ENCODE data around the gene FANCB.

FANCB gene

DNA sequence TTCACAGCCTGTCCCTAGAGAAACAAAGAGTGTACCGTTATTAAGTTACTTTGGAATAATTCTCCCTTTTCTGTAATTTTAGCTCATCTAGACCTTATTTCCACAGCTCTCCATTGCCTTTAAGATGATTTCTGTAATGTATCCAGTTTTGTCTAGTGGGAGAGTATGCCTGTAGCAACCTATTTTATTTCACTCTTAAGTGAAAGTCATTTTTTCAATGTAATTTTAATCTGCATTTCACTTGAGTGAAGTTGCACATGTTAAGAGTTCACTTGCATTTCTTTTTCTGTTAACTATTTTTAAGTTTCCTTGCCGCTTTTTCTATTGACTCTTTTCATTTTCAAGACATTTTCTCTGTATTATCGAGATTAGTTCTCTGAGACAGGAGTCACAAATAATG lies 46.5 kb downstream of the FANCB start:
- TF ChIP-seq MAX (IDR thresholded peaks at IDR 0.05): no peak
- TF ChIP-seq CREB1 (IDR thresholded peaks at IDR 0.05; ENCODE audit: low read depth): no peak
- TF ChIP-seq, protein P1, sequence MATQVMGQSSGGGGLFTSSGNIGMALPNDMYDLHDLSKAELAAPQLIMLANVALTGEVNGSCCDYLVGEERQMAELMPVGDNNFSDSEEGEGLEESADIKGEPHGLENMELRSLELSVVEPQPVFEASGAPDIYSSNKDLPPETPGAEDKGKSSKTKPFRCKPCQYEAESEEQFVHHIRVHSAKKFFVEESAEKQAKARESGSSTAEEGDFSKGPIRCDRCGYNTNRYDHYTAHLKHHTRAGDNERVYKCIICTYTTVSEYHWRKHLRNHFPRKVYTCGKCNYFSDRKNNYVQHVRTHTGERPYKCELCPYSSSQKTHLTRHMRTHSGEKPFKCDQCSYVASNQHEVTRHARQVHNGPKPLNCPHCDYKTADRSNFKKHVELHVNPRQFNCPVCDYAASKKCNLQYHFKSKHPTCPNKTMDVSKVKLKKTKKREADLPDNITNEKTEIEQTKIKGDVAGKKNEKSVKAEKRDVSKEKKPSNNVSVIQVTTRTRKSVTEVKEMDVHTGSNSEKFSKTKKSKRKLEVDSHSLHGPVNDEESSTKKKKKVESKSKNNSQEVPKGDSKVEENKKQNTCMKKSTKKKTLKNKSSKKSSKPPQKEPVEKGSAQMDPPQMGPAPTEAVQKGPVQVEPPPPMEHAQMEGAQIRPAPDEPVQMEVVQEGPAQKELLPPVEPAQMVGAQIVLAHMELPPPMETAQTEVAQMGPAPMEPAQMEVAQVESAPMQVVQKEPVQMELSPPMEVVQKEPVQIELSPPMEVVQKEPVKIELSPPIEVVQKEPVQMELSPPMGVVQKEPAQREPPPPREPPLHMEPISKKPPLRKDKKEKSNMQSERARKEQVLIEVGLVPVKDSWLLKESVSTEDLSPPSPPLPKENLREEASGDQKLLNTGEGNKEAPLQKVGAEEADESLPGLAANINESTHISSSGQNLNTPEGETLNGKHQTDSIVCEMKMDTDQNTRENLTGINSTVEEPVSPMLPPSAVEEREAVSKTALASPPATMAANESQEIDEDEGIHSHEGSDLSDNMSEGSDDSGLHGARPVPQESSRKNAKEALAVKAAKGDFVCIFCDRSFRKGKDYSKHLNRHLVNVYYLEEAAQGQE (IDR thresholded peaks at IDR 0.05; ENCODE audit: low read depth): no peak
- no peak for TF ChIP-seq YY1 (IDR thresholded peaks at IDR 0.05; ENCODE audit: low read depth)
- no peak for TF ChIP-seq EGR1 (IDR thresholded peaks at IDR 0.05)
- no peak for TF ChIP-seq NFIC (IDR thresholded peaks at IDR 0.05)
- TF ChIP-seq FOXM1 (IDR thresholded peaks at IDR 0.05; ENCODE audit: borderline replicate concordance, low read depth): no peak
- no peak for TF ChIP-seq CEBPB (IDR thresholded peaks at IDR 0.05)
- TF ChIP-seq EP300 (IDR thresholded peaks at IDR 0.05; ENCODE audit: borderline replicate concordance): no peak
- no peak for TF ChIP-seq ZBTB7A (IDR thresholded peaks at IDR 0.05; ENCODE audit: low read depth)
- TF ChIP-seq, protein P2, sequence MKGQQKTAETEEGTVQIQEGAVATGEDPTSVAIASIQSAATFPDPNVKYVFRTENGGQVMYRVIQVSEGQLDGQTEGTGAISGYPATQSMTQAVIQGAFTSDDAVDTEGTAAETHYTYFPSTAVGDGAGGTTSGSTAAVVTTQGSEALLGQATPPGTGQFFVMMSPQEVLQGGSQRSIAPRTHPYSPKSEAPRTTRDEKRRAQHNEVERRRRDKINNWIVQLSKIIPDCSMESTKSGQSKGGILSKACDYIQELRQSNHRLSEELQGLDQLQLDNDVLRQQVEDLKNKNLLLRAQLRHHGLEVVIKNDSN (IDR thresholded peaks at IDR 0.05): no peak
- TF ChIP-seq RAD21 (IDR thresholded peaks at IDR 0.05; ENCODE audit: low read depth): no peak
- TF ChIP-seq TCF12 (IDR thresholded peaks at IDR 0.05; ENCODE audit: low read depth): no peak
- no peak for TF ChIP-seq TAF1 (IDR thresholded peaks at IDR 0.05; ENCODE audit: low read depth)
- TF ChIP-seq TEAD4 (IDR thresholded peaks at IDR 0.05): no peak

DNA sequence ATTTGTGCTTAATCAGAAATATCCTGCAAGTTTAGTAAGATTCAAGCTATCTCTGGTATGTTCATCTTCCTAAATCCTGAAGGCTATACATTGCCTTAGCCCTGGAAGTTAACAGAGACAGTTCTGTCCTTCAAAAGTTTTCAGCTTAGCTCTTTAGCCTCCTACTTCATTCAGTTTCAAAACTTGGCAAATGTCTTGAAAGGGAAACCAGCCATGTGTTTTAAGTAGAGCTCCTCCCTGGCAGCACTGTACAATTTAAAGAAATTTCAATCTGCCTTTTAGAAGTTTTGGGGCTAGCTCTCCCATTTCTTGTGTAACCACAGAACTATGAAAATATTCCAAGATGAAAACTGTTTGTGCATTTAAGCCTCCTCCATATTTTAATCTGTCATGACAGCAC lies 47.0 kb downstream of the FANCB start:
- TF ChIP-seq TAF1 (IDR thresholded peaks at IDR 0.05; ENCODE audit: low read depth): no peak
- TF ChIP-seq, protein P2 (IDR thresholded peaks at IDR 0.05): no peak
- TF ChIP-seq, protein P1 (IDR thresholded peaks at IDR 0.05; ENCODE audit: low read depth): no peak
- no peak for TF ChIP-seq CEBPB (IDR thresholded peaks at IDR 0.05)
- no peak for TF ChIP-seq MAX (IDR thresholded peaks at IDR 0.05)
- no peak for TF ChIP-seq CREB1 (IDR thresholded peaks at IDR 0.05; ENCODE audit: low read depth)

DNA sequence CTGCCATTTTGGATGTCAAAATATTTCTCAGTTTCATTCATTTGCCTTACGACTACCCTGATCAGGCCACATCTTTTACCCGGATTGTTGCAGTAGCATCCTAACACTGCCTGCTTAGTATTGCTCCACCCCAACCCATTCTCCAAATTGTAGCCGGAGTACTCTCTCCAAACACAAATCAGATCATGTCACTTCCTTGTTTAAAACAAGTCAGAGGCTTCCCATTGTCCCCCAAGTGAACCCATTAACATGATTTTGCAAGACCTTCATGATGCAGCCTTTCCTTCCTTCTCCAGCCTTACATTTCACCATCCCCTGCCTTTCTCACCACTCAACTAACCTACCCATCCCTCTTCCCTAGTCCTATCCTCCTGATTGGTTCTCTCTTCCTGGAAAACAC lies 53.1 kb downstream of the FANCB start:
- TF ChIP-seq, protein P1 (IDR thresholded peaks at IDR 0.05; ENCODE audit: low read depth): no peak
- no peak for TF ChIP-seq RAD21 (IDR thresholded peaks at IDR 0.05; ENCODE audit: low read depth)
- no peak for TF ChIP-seq CREB1 (IDR thresholded peaks at IDR 0.05; ENCODE audit: low read depth)
- no peak for TF ChIP-seq TCF12 (IDR thresholded peaks at IDR 0.05; ENCODE audit: low read depth)
- TF ChIP-seq MAX (IDR thresholded peaks at IDR 0.05): no peak
- TF ChIP-seq FOXM1 (IDR thresholded peaks at IDR 0.05; ENCODE audit: borderline replicate concordance, low read depth): no peak
- no peak for TF ChIP-seq NFIC (IDR thresholded peaks at IDR 0.05)
- no peak for TF ChIP-seq ZBTB7A (IDR thresholded peaks at IDR 0.05; ENCODE audit: low read depth)
- TF ChIP-seq CEBPB (IDR thresholded peaks at IDR 0.05): no peak
- no peak for TF ChIP-seq EGR1 (IDR thresholded peaks at IDR 0.05)
- no peak for TF ChIP-seq TAF1 (IDR thresholded peaks at IDR 0.05; ENCODE audit: low read depth)
- TF ChIP-seq YY1 (IDR thresholded peaks at IDR 0.05; ENCODE audit: low read depth): no peak
- TF ChIP-seq TEAD4 (IDR thresholded peaks at IDR 0.05): no peak
- no peak for TF ChIP-seq EP300 (IDR thresholded peaks at IDR 0.05; ENCODE audit: borderline replicate concordance)
- TF ChIP-seq, protein P2 (IDR thresholded peaks at IDR 0.05): no peak

DNA sequence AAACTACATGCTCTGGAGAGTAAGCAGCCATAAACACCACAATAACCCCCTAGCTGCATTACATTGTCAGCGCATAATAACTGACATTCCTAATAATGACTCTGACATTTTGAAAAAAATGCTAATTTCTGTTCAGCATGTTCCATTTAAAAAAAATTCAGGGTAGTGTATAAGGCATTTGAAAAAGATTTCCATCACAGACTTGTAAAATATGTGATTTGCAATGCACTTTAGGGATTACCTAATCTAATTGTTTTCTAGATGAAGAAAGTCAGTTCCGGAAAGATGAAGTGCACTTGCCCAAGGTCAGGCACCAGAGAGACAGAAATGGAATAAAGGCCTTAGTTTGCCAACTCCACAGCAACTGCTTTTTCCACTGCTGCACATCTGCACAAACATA lies 55.3 kb downstream of the FANCB start:
- TF ChIP-seq NFIC (IDR thresholded peaks at IDR 0.05): no peak
- no peak for TF ChIP-seq MAX (IDR thresholded peaks at IDR 0.05)
- no peak for TF ChIP-seq ZBTB7A (IDR thresholded peaks at IDR 0.05; ENCODE audit: low read depth)
- no peak for TF ChIP-seq YY1 (IDR thresholded peaks at IDR 0.05; ENCODE audit: low read depth)
